GM21381 (cell line): ENCODE results near the gene ARHGEF38.
A peak's percentile ranks its signal among the peaks of the same experiment; 100 is the strongest.
"Not testable (repeated sequence)": the region's sequence is repeated elsewhere in the genome, so short reads cannot be mapped to it uniquely, and the experiment has no call there.

Source experiments
- ATAC-seq: cut with Tn5 transposase; IDR thresholded peaks from one replicate; pipeline ENCODE4 v1.9.1; 2021; ENCODE audit warnings: mild to moderate bottlenecking, moderate library complexity; ENCODE audit not compliant: unreplicated experiment

Gene ARHGEF38

GRCh38 chr4:105607876-105608275 lies 55.5 kb downstream of the ARHGEF38 start:
- ATAC-seq = no peak

GRCh38 chr4:105609819-105610218 lies 57.4 kb downstream of the ARHGEF38 start:
- ATAC-seq = not testable (repeated sequence)

- ATAC-seq = no peak
These were observed 60.9 kb downstream of the ARHGEF38 start for GRCh38 chr4:105613306-105613705.

GRCh38 chr4:105619188-105619931 lies 66.9 kb downstream of the ARHGEF38 start:
- no peak for ATAC-seq

GRCh38 chr4:105620640-105621323 lies 68.4 kb downstream of the ARHGEF38 start:
- no peak for ATAC-seq

- no peak for ATAC-seq
These were observed 69.8 kb downstream of the ARHGEF38 start for GRCh38 chr4:105622269-105622668.

- ATAC-seq = no peak
These were observed 70.7 kb downstream of the ARHGEF38 start for GRCh38 chr4:105623099-105623498.

GRCh38 chr4:105624530-105624929 lies 72.1 kb downstream of the ARHGEF38 start:
- peak; percentile 52 for ATAC-seq

- ATAC-seq = no peak
These were observed 72.8 kb downstream of the ARHGEF38 start for GRCh38 chr4:105625214-105625613.

GRCh38 chr4:105626846-105627245 lies 74.4 kb downstream of the ARHGEF38 start:
- ATAC-seq = no peak

- no peak for ATAC-seq
These were observed 75.2 kb downstream of the ARHGEF38 start for GRCh38 chr4:105627620-105628019.

GRCh38 chr4:105630670-105631655 lies 78.5 kb downstream of the ARHGEF38 start:
- ATAC-seq = no peak

- ATAC-seq = no peak
These were observed 79.5 kb downstream of the ARHGEF38 start for GRCh38 chr4:105631818-105632400.

GRCh38 chr4:105632599-105632998 lies 80.2 kb downstream of the ARHGEF38 start:
- ATAC-seq = no peak

- no peak for ATAC-seq
These were observed 80.8 kb downstream of the ARHGEF38 start for GRCh38 chr4:105633241-105633640.

GRCh38 chr4:105634402-105635080 lies 82.1 kb downstream of the ARHGEF38 start:
- ATAC-seq = no peak

- peak; percentile 84 for ATAC-seq
These were observed 85.2 kb downstream of the ARHGEF38 start for GRCh38 chr4:105637408-105638176.

- ATAC-seq = no peak
These were observed 89.4 kb downstream of the ARHGEF38 start for GRCh38 chr4:105641845-105642244.

GRCh38 chr4:105644257-105644656 lies 91.8 kb downstream of the ARHGEF38 start:
- no peak for ATAC-seq
